NCI-H748 (cell line): Measurements from ENCODE around the gene POGLUT2.

Experiments
- DNase-seq: peaks from one replicate; lab custom pipeline; 2025; ENCODE audit not compliant: unreplicated experiment; lab: John Stamatoyannopoulos, UW

POGLUT2 gene

DNA sequence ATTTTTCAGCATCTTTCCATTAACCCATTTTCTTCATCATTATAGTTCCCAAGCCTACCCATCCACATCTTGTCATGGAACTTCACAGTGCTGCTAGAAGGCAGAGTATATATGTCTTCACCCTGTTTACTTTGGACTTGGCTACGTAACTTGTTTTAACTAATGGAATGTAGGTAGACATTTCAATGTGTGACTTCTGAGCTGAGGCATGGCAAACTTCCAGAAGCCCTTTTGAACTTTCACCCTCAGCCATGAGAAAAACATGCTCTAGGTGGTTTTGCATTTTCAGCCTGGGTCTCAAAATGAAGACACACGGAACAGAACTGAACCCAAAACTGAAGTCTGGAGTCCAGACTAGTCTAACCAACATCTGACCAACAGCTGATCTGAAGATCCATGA lies 28.3 kb downstream of the POGLUT2 start:
- no peak for DNase-seq

DNA sequence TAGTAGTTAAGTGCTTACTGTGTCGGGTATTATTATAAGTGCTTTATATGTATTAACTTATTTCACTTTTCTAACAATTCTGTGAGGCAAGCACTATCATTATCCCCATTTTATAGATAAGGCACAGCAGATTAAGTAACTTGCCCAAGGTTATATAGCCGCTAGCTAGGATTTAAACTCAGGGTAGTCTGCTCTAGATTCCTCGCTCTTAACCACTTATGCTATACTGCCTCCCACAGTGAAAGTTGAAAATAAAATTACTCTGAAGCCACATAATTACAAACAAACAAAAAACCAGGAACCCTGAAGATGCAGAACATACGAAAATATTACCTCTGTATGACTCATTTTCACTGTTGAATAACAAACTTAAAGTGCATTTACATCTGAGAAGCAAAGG lies 29.1 kb downstream of the POGLUT2 start:
- DNase-seq, result no peak

DNA sequence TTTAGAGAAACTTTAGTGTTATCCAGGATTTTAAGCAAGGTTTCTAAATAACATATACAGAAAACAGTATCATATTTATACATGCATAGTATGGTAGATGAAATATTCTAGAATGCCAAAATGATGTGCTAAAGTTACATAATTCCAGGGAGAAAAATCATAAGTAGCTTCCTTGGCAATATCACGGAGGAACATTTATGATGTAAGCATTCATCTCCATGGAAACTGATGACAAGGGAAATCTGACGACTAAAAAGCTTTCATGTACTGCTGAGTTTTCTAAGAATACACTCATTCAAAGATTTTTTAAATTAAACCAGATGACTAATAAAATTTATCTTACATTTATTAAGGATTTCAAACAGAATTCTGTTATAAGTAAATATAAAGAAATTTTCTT lies 29.9 kb downstream of the POGLUT2 start:
- no peak for DNase-seq

DNA sequence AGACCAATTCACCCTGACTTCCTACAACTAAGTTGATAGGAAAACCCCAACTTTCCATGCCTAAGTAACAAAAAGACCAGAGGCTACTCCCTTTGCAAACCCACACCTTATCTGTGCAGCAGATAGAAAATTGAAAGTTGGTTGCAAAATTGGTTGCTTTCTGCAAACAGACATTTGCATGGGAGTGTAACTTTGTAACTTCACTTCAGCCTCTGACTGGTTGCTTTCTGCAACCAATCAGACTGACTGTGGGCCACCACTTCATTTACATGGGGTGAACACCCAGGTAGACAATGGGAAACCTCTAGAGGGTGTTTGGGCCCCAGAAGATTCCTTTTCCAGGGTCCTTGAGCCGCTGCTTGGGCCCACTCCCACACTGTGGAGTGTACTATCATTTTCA lies 35.0 kb downstream of the POGLUT2 start:
- no peak for DNase-seq

DNA sequence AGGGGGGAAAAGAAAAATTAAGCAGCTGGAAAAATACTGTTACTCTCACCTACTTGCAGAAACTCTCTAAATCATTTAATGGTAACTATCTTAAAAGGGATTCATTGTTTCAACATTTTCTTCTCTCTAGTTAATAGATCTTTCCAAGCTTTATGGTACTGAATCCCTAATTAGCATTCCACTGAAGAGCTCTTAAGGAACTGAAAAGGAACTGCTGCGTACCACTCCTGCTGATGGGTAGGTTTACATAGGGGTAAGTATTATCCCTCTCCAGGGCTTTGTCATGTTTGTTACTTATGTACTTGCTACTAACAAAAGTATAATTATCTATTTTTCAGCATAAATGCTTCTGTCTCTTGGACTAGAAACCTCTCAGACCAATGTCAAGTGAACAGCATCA lies 37.7 kb downstream of the POGLUT2 start:
- DNase-seq, result no peak

DNA sequence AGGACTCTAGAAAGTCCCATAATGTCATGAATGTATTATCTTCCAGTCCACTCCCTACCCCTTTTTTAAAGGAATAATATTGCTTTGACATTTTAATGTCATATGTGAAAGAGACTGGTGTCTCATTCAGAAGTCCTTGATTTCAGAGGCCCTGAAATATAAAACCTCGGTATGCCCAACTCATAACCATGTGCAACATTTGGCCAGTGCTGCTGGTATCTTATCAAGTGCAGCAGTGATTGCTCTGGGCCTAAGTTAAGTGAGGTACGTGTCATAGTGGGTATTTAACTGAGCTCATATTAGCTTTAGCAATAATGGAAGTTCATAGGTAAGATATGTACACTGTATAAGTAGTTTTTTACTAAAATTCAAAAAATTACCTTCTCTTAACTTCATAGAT lies 39.9 kb downstream of the POGLUT2 start:
- DNase-seq, result no peak

DNA sequence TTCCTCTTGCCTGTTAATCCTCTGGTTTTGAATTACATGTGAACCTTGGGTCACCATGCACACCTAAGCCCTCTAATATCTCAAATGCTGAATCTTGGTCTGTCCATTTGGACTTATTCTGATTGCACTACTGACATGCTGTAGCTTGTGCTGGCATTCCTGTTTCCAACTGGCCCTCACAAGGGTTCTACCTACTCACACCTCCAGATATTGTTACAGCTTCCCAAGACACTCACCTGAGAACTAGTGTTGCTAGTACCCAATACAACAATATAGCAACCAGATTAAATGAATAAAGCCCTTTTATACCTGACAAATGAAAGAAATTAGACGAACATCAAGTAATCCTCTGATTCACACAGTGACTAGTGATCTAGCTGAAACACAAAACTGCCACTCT lies 41.8 kb downstream of the POGLUT2 start:
- no peak for DNase-seq

DNA sequence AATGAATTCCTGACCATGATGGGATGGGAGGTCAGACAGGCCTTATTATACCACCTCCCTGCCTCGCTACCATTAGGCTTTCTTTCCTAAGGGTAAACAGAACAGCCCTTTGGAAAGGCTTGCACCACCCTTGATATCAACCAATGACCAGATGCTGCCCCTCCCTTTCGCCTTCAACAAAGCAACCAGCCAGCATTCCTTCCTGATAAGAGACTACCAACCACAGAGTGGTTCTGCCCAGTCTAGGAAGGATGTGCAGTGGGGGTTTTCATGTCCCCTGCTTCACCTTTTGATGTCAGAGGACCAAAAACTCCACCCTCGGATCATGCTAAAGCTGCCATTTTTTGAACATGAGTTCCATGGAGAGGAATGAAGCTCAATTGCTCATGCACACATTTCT lies 46.9 kb downstream of the POGLUT2 start:
- DNase-seq, result no peak

DNA sequence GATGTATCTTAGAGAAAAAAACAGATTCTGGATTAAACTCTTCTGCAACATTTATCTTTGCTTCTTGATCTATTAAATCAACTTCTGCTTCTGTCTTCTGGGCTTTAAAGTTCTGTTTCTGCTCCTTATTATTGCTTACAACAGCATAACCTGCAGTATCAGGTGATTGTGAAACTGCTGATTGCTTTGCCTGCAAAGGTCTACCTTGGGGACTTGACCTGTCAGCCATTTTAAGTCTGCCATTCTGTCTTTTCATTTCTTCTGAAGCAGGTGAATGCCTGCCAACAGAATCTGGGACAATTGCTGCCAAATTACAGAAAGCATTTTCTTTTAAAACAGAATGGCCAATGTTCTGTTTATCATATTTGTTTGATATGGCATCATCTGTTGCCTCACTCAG lies 56.3 kb downstream of the POGLUT2 start:
- no peak for DNase-seq

DNA sequence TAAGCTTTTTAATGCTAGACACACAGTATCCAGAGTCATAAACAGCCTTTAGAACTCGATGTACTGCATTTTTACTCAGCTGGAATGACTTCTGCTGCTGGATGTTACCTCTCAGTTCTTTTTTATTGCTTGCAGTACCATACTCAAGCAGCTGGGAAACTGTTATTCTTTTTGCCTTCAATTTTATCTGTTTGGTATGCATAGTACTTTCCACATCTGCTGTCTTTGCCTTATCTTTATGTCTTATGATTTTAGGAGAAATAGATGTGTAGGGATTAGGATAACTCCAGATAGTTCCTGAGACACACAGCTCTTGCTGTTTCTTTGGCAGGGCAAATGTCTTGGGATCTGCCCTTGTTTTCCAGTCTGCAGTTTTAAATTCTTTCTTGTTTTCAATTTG lies 56.7 kb downstream of the POGLUT2 start:
- DNase-seq, result no peak
